HCT116 (cell line): ENCODE results near the gene CARD8. TPM values are rescaled to one million over a fixed set of nuclear protein-coding genes. Genes with fewer than 3 reads are reported as not detected.

ENCODE experiments used
- ATAC-seq: fragments of 200-7000 bp; cut with Tn5 transposase; 2 replicates; pipeline ENCODE4 v1.9.1; 2020; ENCODE audit warnings: mild to moderate bottlenecking, moderate library complexity
- BruUV-seq: library from RNA; stranded (reverse); fragments of 400-500 nt; replicated peaks from 2 replicates; lab custom pipeline; 2021; lab: Mats Ljungman, UMichigan
- CTCF ChIA-PET: fragments of 300-600 bp; sonication (Branson Sonifier 250); formaldehyde crosslinking; loops from one replicate; lab custom pipeline; 2021; ENCODE audit warnings: antibody characterized with exemption; lab: Charles Lee
- POLR2A ChIA-PET: fragments of 300-600, 350-600 bp; sonication (Branson Sonifier 250); formaldehyde crosslinking; loops from one replicate; lab custom pipeline; 2021; ENCODE audit warnings: antibody characterized with exemption; lab: Charles Lee
- RAD21 ChIA-PET, 2 experiments: fragments of 300-600 bp; sonication (Branson Sonifier 250); formaldehyde crosslinking; loops; one replicate each; lab custom pipeline; 2023; ENCODE audit warnings: low total read pairs in 2 of 2; ENCODE audit not compliant: uncharacterized antibody in 2 of 2, unreplicated experiment in 2 of 2, low non-redundant PET in 1 of 2; lab: Charles Lee
- DNase-seq: peaks from one replicate; pipeline ENCODE4 v3.0.0-alpha.2; 2010; ENCODE audit warnings: low read depth, low spot score
- H2AFZ ChIP-seq: fragments of 200-600 bp; shearing (Covaris generic), sonication (generic); 2 replicates; pipeline ENCODE4 v1.6.1; 2017; ENCODE audit warnings: low read depth, mixed run types, mixed read lengths, antibody characterized with exemption, low read length; ENCODE audit not compliant: poor library complexity, severe bottlenecking
- H3K27ac ChIP-seq: 2 replicates; pipeline ENCODE4 v1.5.1; 2012; ENCODE audit warnings: low read depth, low read length
- H3K27me3 ChIP-seq: fragments of 200-600 bp; sonication (generic); 2 replicates; pipeline ENCODE4 v1.6.1; 2016; ENCODE audit warnings: mixed run types, low read length, mixed read lengths; ENCODE audit not compliant: insufficient read depth
- H3K36me3 ChIP-seq, 2 experiments: fragments of 200-500 bp in 1 of 2; fragments of 200-600 bp in 1 of 2; sonication (Bioruptor generic) in 1 of 2; sonication (generic) in 1 of 2; 2 replicates each; pipeline versions ENCODE4 v1.5.1 to v1.6.1; 2014 to 2016; ENCODE audit warnings: low read length in 2 of 2, inconsistent platforms in 1 of 2, mixed read lengths in 1 of 2, mixed run types in 1 of 2; ENCODE audit not compliant: insufficient read depth in 2 of 2, control insufficient read depth in 1 of 2
- H3K4me1 ChIP-seq, 2 experiments: fragments of 200-600 bp in 1 of 2; sonication (generic) in 1 of 2; 2 replicates each; pipeline versions ENCODE4 v1.5.1 to v1.6.1; 2012 to 2017; ENCODE audit warnings: low read length in 2 of 2, inconsistent platforms in 1 of 2, mild to moderate bottlenecking in 1 of 2, mixed read lengths in 1 of 2, mixed run types in 1 of 2, moderate library complexity in 1 of 2; ENCODE audit not compliant: insufficient read depth in 2 of 2, control insufficient read depth in 1 of 2
- H3K4me2 ChIP-seq: fragments of 200-600 bp; sonication (generic); 2 replicates; pipeline ENCODE4 v1.6.1; 2017; ENCODE audit warnings: mixed run types, low read length, mixed read lengths
- H3K4me3 ChIP-seq, 2 experiments: fragments of 200-600 bp in 1 of 2; sonication (generic) in 1 of 2; replicated peaks in 1 of 2; 2 replicates each; pipeline ENCODE4 v1.5.1; 2011 to 2016; ENCODE audit warnings: low read length in 2 of 2, control low read depth in 1 of 2, low read depth in 1 of 2, mild to moderate bottlenecking in 1 of 2, mixed read lengths in 1 of 2, mixed run types in 1 of 2
- H3K79me2 ChIP-seq: fragments of 200-600 bp; sonication (generic); 2 replicates; pipeline ENCODE4 v1.6.1; 2017; ENCODE audit warnings: mild to moderate bottlenecking, mixed run types, low read length, moderate library complexity, mixed read lengths; ENCODE audit not compliant: insufficient read depth
- H3K9ac ChIP-seq: fragments of 200-600 bp; sonication (generic); 2 replicates; pipeline ENCODE4 v1.6.1; 2016; ENCODE audit warnings: low read length, mixed read lengths
- H3K9me2 ChIP-seq: fragments of 200-600 bp; sonication (generic), shearing (Covaris generic); 2 replicates; pipeline ENCODE4 v1.6.1; 2017; ENCODE audit warnings: mixed run types, mild to moderate bottlenecking, moderate library complexity; ENCODE audit not compliant: insufficient read depth
- H3K9me3 ChIP-seq, 2 experiments: fragments of 200-500 bp in 1 of 2; fragments of 200-600 bp in 1 of 2; sonication (Bioruptor generic) in 1 of 2; sonication (generic) in 1 of 2; 2 replicates each; pipeline ENCODE4 v1.6.1; 2014 to 2017; ENCODE audit warnings: low read length in 2 of 2, mixed read lengths in 2 of 2, inconsistent platforms in 1 of 2, low read depth in 1 of 2, mild to moderate bottlenecking in 1 of 2, mixed run types in 1 of 2, moderate library complexity in 1 of 2; ENCODE audit not compliant: control insufficient read depth in 1 of 2, insufficient read depth in 1 of 2
- H4K20me1 ChIP-seq: fragments of 200-600 bp; sonication (generic), shearing (Covaris generic); 2 replicates; pipeline ENCODE4 v1.6.1; 2017; ENCODE audit warnings: mixed run types, mild to moderate bottlenecking, moderate library complexity; ENCODE audit not compliant: insufficient read depth
- CBX3 ChIP-seq: IDR thresholded peaks from 2 replicates; pipeline ENCODE4 v1.6.1; 2012; ENCODE audit warnings: low read depth
- CEBPB ChIP-seq: IDR thresholded peaks from 2 replicates; pipeline ENCODE4 v1.6.1; 2012; ENCODE audit warnings: low read depth
- CTCF ChIP-seq, 3 experiments: fragments of 200-600 bp in 1 of 3; sonication (generic) in 1 of 3; IDR thresholded peaks in 2 of 3; conservative IDR thresholded peaks in 1 of 3; 2 replicates each; pipeline ENCODE4 v1.5.1; 2012 to 2017; ENCODE audit warnings: low read depth in 2 of 3, low read length in 2 of 3, antibody characterized with exemption in 1 of 3, borderline replicate concordance in 1 of 3, control low read depth in 1 of 3, mild to moderate bottlenecking in 1 of 3, mixed read lengths in 1 of 3, mixed run types in 1 of 3, moderate library complexity in 1 of 3; ENCODE audit not compliant: insufficient read depth in 1 of 3
- EGR1 ChIP-seq: IDR thresholded peaks from 2 replicates; pipeline ENCODE4 v1.6.1; 2012; ENCODE audit warnings: low read depth
- ELF1 ChIP-seq: IDR thresholded peaks from 2 replicates; pipeline ENCODE4 v1.6.1; 2012; ENCODE audit warnings: low read depth, borderline replicate concordance
- EZH2 ChIP-seq: fragments of 200-600 bp; sonication (generic); IDR thresholded peaks from 2 replicates; pipeline ENCODE4 v1.6.1; 2017; ENCODE audit warnings: antibody characterized with exemption, mixed run types
- EZH2phosphoT487 ChIP-seq: fragments of 200-600 bp; IDR thresholded peaks from 2 replicates; pipeline ENCODE4 v1.6.1; 2018; ENCODE audit warnings: antibody characterized with exemption, borderline replicate concordance
- JUND ChIP-seq: IDR thresholded peaks from 2 replicates; pipeline ENCODE4 v1.6.1; 2012
- MAX ChIP-seq: IDR thresholded peaks from 2 replicates; pipeline ENCODE4 v1.6.1; 2012
- POLR2A ChIP-seq: IDR thresholded peaks from 2 replicates; pipeline ENCODE4 v1.7.0; 2011; ENCODE audit warnings: borderline replicate concordance; ENCODE audit not compliant: insufficient read depth, insufficient read length; ENCODE audit errors: extremely low read depth
- POLR2AphosphoS5 ChIP-seq: IDR thresholded peaks from 2 replicates; pipeline ENCODE4 v1.6.1; 2011; ENCODE audit warnings: mild to moderate bottlenecking, low read depth, low read length, moderate library complexity
- RAD21 ChIP-seq: IDR thresholded peaks from 2 replicates; pipeline ENCODE4 v1.6.1; 2012; ENCODE audit warnings: low read depth, mild to moderate bottlenecking
- SIN3A ChIP-seq: IDR thresholded peaks from 2 replicates; pipeline ENCODE4 v1.6.1; 2012; ENCODE audit warnings: low read depth
- SP1 ChIP-seq: IDR thresholded peaks from 2 replicates; pipeline ENCODE4 v1.6.1; 2012; ENCODE audit warnings: low read depth
- SRF ChIP-seq: IDR thresholded peaks from 2 replicates; pipeline ENCODE4 v1.6.1; 2012; ENCODE audit warnings: low read depth
- YY1 ChIP-seq: IDR thresholded peaks from 2 replicates; pipeline ENCODE4 v1.6.1; 2011; ENCODE audit warnings: low read length, low read depth, moderate library complexity, mild to moderate bottlenecking; ENCODE audit not compliant: insufficient replicate concordance; ENCODE audit errors: extremely low read depth
- ZBTB33 ChIP-seq: IDR thresholded peaks from 2 replicates; pipeline ENCODE4 v1.6.1; 2011; ENCODE audit warnings: mild to moderate bottlenecking, low read length, moderate library complexity; ENCODE audit not compliant: insufficient replicate concordance; ENCODE audit errors: extremely low read depth
- ZNF274 ChIP-seq: fragments of 200-500 bp; sonication (Bioruptor generic); IDR thresholded peaks from 2 replicates; pipeline ENCODE4 v1.6.1; 2014; ENCODE audit warnings: mild to moderate bottlenecking, low read depth, low read length, inconsistent platforms
- intact Hi-C: fragments of 100-400 bp; cut with micrococcal nuclease; formaldehyde crosslinking; loops from 2 replicates; pipeline ENCODE4 v1.10.0; 2022
- total RNA-seq: library from RNA; stranded (reverse); gene quantifications from one replicate; pipeline ENCODE4 v1.2.1, GENCODE V29; 2021; ENCODE audit not compliant: unreplicated experiment

Gene CARD8
- total RNA-seq, 1 experiment from 2014 or later: 17.5 TPM

GRCh38 chr19:48169939-48170803, 85.5 kb downstream of the CARD8 start, which contains the start of the genes LIG1 and ZSWIM9:
Gene LIG1, minus strand, starts transcription at chr19:48170344. Its CDS starts 4,778 bp downstream, at chr19:48165566.
Gene ZSWIM9, plus strand, starts transcription at chr19:48170680. Its CDS starts 1,123 bp downstream, at chr19:48171803.
- ChIA-PET POLR2A (interaction anchor here (0.8 to 2.6 kb wide), 3 partner anchors 10 to 59 kb away, joined by 3 to 13 read pairs (median 6); partner anchors contain the start of gene PLA2G4C), RAD21 (interaction anchor here (0.6 to 0.7 kb wide), 4 partner anchors 36 to 305 kb away, joined by 3 to 6 read pairs (median 3); partner anchors contain the start of gene EMP3 (in 1 of the 2)), CTCF (interaction anchor here (1.0 to 1.3 kb wide), 2 partner anchors 17 to 207 kb away, joined by 3 to 4 read pairs; no protein-coding TSS in a partner anchor)
- Histone ChIP-seq H2AFZ (peak within 1 kb of the TSS; percentile 78), H3K27me3 (no peaks in the 10 kb centered on the region), H3K36me3 (peaks cover 8 to 22% of the 10 kb centered on the region in 2 experiments; a peak in 3 of 4 replicates), H3K4me3 (peak within 1 kb of the TSS; percentile 95 to 100), H3K9me3 (no peaks in the 10 kb centered on the region), H3K9me2 (no peaks in the 10 kb centered on the region), H3K4me2 (peak within 1 kb of the TSS; percentile 100), H4K20me1 (no peaks in the 10 kb centered on the region; the same call in 1 of the 2 replicates), H3K79me2 (peaks cover 58% of the 10 kb centered on the region), H3K27ac (peak within 1 kb of the TSS; percentile 98), H3K4me1 (peaks cover 10 to 15% of the 10 kb centered on the region in 2 experiments; a peak in 3 of 4 replicates), H3K9ac (peak within 1 kb of the TSS; percentile 99)
- peak; percentile 87 for DNase-seq
- intact Hi-C loops: no loop called here
- BruUV-seq: no TSS peak
- peak; percentile 90 for ATAC-seq
- TF ChIP-seq EZH2phosphoT487: no peak
- TF ChIP-seq YY1: peak; percentile 72
- no peak; the same call in 1 of the 2 replicates for TF ChIP-seq SRF
- TF ChIP-seq EZH2: no peak
- TF ChIP-seq JUND: no peak
- peak; percentile 21; the same call in 1 of the 2 replicates for TF ChIP-seq CBX3
- TF ChIP-seq CEBPB: no peak
- no peak for TF ChIP-seq CTCF (IDR thresholded peaks at IDR 0.05 in 2 of 3, conservative IDR thresholded peaks at IDR 0.05 in 1 of 3; ENCODE audit: borderline replicate concordance in 1 of 3, insufficient read depth in 1 of 3, low read depth in 2 of 3, low read length in 2 of 3)
- TF ChIP-seq RAD21: no peak
- no peak for TF ChIP-seq ZBTB33
- TF ChIP-seq SIN3A: peak; percentile 51; the same call in 1 of the 2 replicates
- peak; percentile 78 for TF ChIP-seq MAX
- TF ChIP-seq SP1: peak; percentile 85
- TF ChIP-seq ZNF274: no peak
- peak; percentile 34 for TF ChIP-seq POLR2A
- TF ChIP-seq POLR2AphosphoS5: peak; percentile 52; the same call in 1 of the 2 replicates
- TF ChIP-seq ELF1: no peak; the same call in 1 of the 2 replicates
- peak; percentile 86 for TF ChIP-seq EGR1
